HUES64 (cell line): Measurements from ENCODE around the gene ZNF57.
"Not testable (repeated sequence)": the region's sequence is repeated elsewhere in the genome, so short reads cannot be mapped to it uniquely, and the experiment has no call there.

Source experiments
- H3K27ac ChIP-seq: 2 replicates; pipeline ENCODE4 v1.7.0; 2013; ENCODE audit warnings: low read depth, low read length, inconsistent platforms
- H3K27me3 ChIP-seq: 2 replicates; pipeline ENCODE4 v1.6.1; 2013; ENCODE audit warnings: mild to moderate bottlenecking, low read length; ENCODE audit not compliant: insufficient read depth
- H3K36me3 ChIP-seq: 2 replicates; pipeline ENCODE4 v1.6.1; 2013; ENCODE audit warnings: mild to moderate bottlenecking, low read length; ENCODE audit not compliant: insufficient read depth
- H3K4me1 ChIP-seq: 2 replicates; pipeline ENCODE4 v1.6.1; 2013; ENCODE audit warnings: mild to moderate bottlenecking, low read length, moderate library complexity; ENCODE audit not compliant: insufficient read depth
- H3K4me3 ChIP-seq: 2 replicates; pipeline ENCODE4 v1.5.1; 2013; ENCODE audit warnings: mild to moderate bottlenecking, low read length, moderate library complexity
- H3K9ac ChIP-seq: 2 replicates; pipeline ENCODE4 v1.6.1; 2013; ENCODE audit warnings: mild to moderate bottlenecking, low read depth, low read length
- H3K9me3 ChIP-seq: 2 replicates; pipeline ENCODE4 v1.6.1; 2013; ENCODE audit warnings: low read depth, low read length; ENCODE audit not compliant: insufficient read depth
- WGBS: fragments of 150-250, 120-280 bp; methylation state at CpG from one replicate; pipeline ENCODE4 v1.1.7; 2013; ENCODE audit warnings: missing lambda C conversion rate; 5-methylcytosine and 5-hydroxymethylcytosine counted together

The ZNF57 gene

GRCh38 chr19:2933490-2933910 is 32.8 kb downstream of the ZNF57 start:
- H3K9ac ChIP-seq: no peak overlapping the region
- peaks cover 60% of the 10 kb centered on the region for H3K9me3 ChIP-seq
- peaks cover 62% of the 10 kb centered on the region for H3K36me3 ChIP-seq
- H3K27me3 ChIP-seq: no peaks in the 10 kb centered on the region
- WGBS: 97% methylated on average over 18 of the region's 18 CpGs
- no peak overlapping the region; the same call in 1 of the 2 replicates for H3K4me3 ChIP-seq
- no peak overlapping the region for H3K27ac ChIP-seq
- H3K4me1 ChIP-seq: no peaks in the 10 kb centered on the region

DNA sequence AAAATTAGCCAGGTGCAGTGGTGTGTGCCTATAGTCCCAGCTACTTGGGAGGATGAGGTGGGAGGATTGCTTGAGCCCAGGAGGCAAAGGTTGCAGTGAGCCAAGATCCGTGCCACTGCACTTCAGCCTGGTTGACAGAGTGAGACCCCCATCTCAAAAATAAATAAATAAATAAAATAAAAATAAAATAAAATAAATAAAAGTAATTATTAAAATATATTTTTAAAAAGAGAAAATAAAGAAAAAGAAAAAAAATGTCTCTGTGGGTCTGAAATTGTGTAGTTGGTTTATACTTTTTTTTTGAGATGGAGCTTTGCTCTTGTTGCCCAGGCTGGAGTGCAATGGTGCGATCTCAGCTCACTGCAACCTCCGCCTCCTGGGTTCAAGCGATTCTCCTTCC is 35.1 kb downstream of the ZNF57 start:
- not testable (repeated sequence) for H3K4me1 ChIP-seq, H3K27me3 ChIP-seq, H3K4me3 ChIP-seq, H3K9ac ChIP-seq, H3K27ac ChIP-seq
- 100% methylated on average over 4 of the region's 4 CpGs for WGBS
- H3K9me3 ChIP-seq: peaks cover 57% of the 10 kb centered on the region
- H3K36me3 ChIP-seq: peaks cover 66% of the 10 kb centered on the region

GRCh38 chr19:2942928-2943640 is 42.4 kb downstream of the ZNF57 start:
- Histone ChIP-seq H3K36me3 (peaks cover 11% of the 10 kb centered on the region), H3K9me3 (0 out of 2 replicates have a peak, but pooled peaks cover 3% of the 10 kb centered on the region), H3K4me3 (no peak overlapping the region), H3K9ac (no peak overlapping the region), H3K27ac (no peak overlapping the region), H3K4me1 (no peaks in the 10 kb centered on the region), H3K27me3 (no peaks in the 10 kb centered on the region)
- 93% methylated on average over 13 of the region's 14 CpGs for WGBS

GRCh38 chr19:2944403-2944774 is 43.7 kb downstream of the ZNF57 start:
- WGBS: 6% methylated on average over 23 of the region's 23 CpGs
- Histone ChIP-seq H3K4me1 (no peaks in the 10 kb centered on the region), H3K9ac (peak overlapping the region; percentile 52), H3K4me3 (peak overlapping the region; percentile 66), H3K27ac (peak overlapping the region; percentile 45; the same call in 1 of the 2 replicates), H3K9me3 (no peaks in the 10 kb centered on the region), H3K36me3 (peaks cover 3% of the 10 kb centered on the region), H3K27me3 (no peaks in the 10 kb centered on the region)

- WGBS: 3% methylated on average over 74 of the region's 74 CpGs
- Histone ChIP-seq H3K27me3 (no peaks in the 10 kb centered on the region), H3K9ac (peak within 1 kb of the TSS; percentile 52), H3K27ac (peak within 1 kb of the TSS; percentile 72; the same call in 1 of the 2 replicates), H3K36me3 (no peaks in the 10 kb centered on the region), H3K9me3 (no peaks in the 10 kb centered on the region), H3K4me3 (peak within 1 kb of the TSS; percentile 66), H3K4me1 (no peaks in the 10 kb centered on the region)
Observed at GRCh38 chr19:2944775-2945574, 44.2 kb downstream of the ZNF57 start, which contains the start of gene ZNF77. Gene ZNF77, minus strand, starts transcription at chr19:2944971. Its CDS starts 131 bp downstream, at chr19:2944840.

DNA sequence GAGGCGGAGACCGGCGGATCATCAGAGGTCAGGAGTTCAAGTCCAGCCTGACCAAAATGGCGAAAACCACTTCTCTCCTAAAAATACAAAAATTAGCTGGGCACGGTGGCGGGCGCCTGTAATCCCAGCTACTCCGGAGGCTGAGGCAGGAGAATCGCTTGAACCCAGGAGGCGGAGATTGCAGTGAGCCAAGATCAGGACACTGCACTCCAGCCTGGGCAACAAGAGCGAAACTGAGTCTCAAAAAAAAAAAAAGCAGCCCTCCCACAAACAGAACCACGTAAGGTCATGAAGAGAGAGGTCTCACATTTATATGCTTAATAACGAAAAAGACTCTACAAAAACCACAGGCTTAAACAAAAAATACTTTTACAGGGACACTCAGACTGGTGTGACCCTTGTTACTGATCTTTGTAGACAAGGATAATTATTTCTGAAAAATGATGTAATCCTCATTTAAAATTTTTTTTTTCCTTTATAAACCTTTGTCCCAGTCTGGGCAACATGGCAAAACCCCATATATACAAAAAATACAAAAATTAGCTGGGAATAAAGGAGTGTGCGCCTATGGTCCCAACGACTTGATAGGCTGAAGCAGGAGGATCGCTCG is 45.0 kb downstream of the ZNF57 start:
- no peaks in the 10 kb centered on the region for H3K27me3 ChIP-seq
- no peaks in the 10 kb centered on the region for H3K4me1 ChIP-seq
- no peaks in the 10 kb centered on the region for H3K36me3 ChIP-seq
- 0 out of 2 replicates have a peak overlapping the region, but pooled peaks have one; percentile 72 for H3K27ac ChIP-seq
- H3K9ac ChIP-seq: no peak overlapping the region
- peak overlapping the region; percentile 66 for H3K4me3 ChIP-seq
- no peaks in the 10 kb centered on the region for H3K9me3 ChIP-seq
- 67% methylated on average over 17 of the region's 17 CpGs for WGBS

DNA sequence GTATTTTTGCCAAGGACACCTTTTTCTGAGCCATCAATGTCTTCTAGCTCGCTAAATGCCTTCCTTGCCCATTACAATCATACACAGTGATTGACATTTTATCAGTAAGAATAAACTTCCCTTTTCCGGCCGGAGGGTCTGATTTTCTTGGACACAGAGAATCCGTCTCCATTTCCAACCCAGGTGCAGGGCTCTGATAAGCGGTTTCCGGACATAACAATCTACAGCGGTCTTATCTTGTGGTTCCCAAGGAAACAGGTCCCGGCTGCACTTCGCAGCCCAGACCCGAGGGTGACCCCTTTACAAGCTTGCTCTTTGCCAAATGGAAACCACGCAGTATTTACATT is 49.2 kb downstream of the ZNF57 start:
- Histone ChIP-seq H3K4me3 (peak overlapping the region; percentile 97), H3K9ac (peak overlapping the region; percentile 88), H3K36me3 (no peaks in the 10 kb centered on the region), H3K27ac (peak overlapping the region; percentile 77), H3K9me3 (no peaks in the 10 kb centered on the region), H3K27me3 (no peaks in the 10 kb centered on the region), H3K4me1 (no peaks in the 10 kb centered on the region)
- WGBS: 10% methylated on average over 11 of the region's 11 CpGs

DNA sequence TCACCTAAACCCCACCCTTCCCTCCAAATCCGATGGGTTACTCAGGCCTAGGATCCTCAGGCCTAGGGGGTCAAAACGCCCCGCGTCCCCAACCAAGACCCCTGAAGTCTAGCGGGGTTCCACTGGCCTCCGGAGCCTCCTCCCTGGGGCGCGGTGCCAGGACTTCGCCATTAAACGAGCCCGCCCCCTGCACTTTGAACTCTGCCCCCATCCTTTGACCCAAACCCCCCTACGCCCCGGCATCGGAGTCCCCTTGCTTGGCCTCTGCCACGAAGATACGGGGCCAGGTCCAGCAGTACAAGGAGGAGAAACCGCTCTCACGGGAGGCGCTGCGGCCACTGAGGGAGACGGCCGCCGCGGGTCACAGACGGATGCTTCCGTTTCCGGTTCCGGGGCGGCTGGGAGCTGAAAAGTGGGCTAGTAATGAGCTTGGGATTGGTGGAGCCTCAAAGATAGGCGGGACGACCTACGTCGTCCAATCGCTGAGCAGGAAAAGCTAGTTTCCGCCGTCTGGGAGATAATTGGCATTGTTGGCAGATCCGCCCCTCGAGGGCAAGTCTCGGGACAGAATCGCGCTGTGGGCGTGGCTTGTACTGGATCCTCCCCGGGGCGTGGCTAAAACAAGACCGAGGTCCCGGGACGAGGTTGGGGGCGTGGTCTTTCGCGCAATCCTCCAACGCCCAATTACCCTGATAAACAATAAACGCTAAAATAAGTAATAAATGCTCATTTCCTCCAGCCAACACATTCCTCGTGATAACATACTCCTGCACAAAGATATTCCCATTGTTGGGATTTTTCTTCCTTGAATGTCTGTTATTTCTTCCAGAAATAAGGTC is 49.8 kb downstream of the ZNF57 start:
- peak overlapping the region; percentile 88 for H3K9ac ChIP-seq
- H3K4me1 ChIP-seq: no peaks in the 10 kb centered on the region
- under 1% methylated on average over 53 of the region's 53 CpGs for WGBS
- H3K36me3 ChIP-seq: no peaks in the 10 kb centered on the region
- H3K27ac ChIP-seq: peak overlapping the region; percentile 77
- H3K27me3 ChIP-seq: no peaks in the 10 kb centered on the region
- peak overlapping the region; percentile 97 for H3K4me3 ChIP-seq
- H3K9me3 ChIP-seq: no peaks in the 10 kb centered on the region

DNA sequence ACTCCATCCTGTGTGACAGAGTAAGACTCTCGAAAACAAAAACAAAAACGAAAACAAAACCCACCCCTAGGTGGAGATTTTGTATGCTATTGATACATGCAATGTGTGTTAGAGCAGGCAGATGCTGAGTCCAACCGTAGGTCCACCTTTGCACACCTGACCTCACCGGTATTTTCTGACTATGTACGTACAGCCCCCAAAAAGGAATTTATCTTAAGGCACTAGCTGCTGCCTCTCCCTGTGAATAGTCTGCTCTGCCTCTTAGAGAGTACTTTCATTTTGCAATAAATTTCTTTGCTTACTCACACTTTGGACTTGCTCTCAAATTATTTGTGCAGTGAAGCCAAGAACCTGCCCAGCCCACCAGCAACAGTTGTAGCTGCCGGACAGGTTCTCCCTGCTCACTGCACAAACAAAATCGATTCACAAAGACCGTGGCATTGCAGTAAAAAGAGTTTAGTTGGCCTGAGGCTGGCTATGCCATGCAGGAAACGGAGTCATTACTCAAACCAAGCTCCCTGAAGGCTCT is 52.3 kb downstream of the ZNF57 start:
- WGBS: 85% methylated on average over 7 of the region's 9 CpGs
- Histone ChIP-seq H3K4me1 (no peaks in the 10 kb centered on the region), H3K9me3 (no peaks in the 10 kb centered on the region), H3K36me3 (no peaks in the 10 kb centered on the region), H3K4me3 (no peak overlapping the region), H3K9ac (no peak overlapping the region), H3K27me3 (no peaks in the 10 kb centered on the region), H3K27ac (no peak overlapping the region)

- Histone ChIP-seq H3K27me3 (no peaks in the 10 kb centered on the region), H3K36me3 (no peaks in the 10 kb centered on the region), H3K9ac (no peak overlapping the region), H3K4me3 (no peak overlapping the region), H3K27ac (no peak overlapping the region), H3K9me3 (no peaks in the 10 kb centered on the region), H3K4me1 (no peaks in the 10 kb centered on the region)
- WGBS: 90% methylated on average over 5 of the region's 5 CpGs
Observed at GRCh38 chr19:2957160-2957559, 56.4 kb downstream of the ZNF57 start.
